ENCODE data around the gene FGF12.

Gene FGF12

GRCh38 chr3:192183109-192183508, 544.2 kb downstream of the FGF12 start:
- Histone ChIP-seq H3K4ac (ENCODE audit: low read length) (no peak overlapping the region), H3K27ac (replicated peaks; ENCODE audit: low read length) (no peak overlapping the region), H2AFZ (ENCODE audit: low read length) (no peak overlapping the region), H3K4me1 (ENCODE audit: control insufficient read depth in 2 of 2, insufficient read depth in 1 of 2, low read depth in 1 of 2, low read length in 2 of 2) (peaks cover 0 to 4% of the 10 kb centered on the region in 2 donors), H3K4me3 (ENCODE audit: low read length in 2 of 2) (no peak overlapping the region), H3K9me3 (replicated peaks in 1 of 2; ENCODE audit: control insufficient read depth in 2 of 2, insufficient read depth in 1 of 2, low read depth in 1 of 2, low read length in 2 of 2) (peaks cover 0 to 1% of the 10 kb centered on the region in 2 donors), H3K36me3 (replicated peaks in 1 of 2; ENCODE audit: control insufficient read depth in 2 of 2, insufficient read depth in 2 of 2, low read length in 2 of 2) (no peaks in the 10 kb centered on the region), H2BK5ac (ENCODE audit: low read length) (no peak overlapping the region), H3K4me2 (ENCODE audit: insufficient read depth, low read length, poor library complexity, severe bottlenecking) (no peak overlapping the region), H2BK12ac (ENCODE audit: low read length) (no peak overlapping the region), H2AK5ac (ENCODE audit: low read depth, low read length) (no peak overlapping the region), H3K14ac (ENCODE audit: low read length) (no peak overlapping the region), H4K91ac (ENCODE audit: low read depth, low read length, poor library complexity) (no peak overlapping the region), H3K79me1 (ENCODE audit: low read depth, low read length) (no peaks in the 10 kb centered on the region), H2BK15ac (ENCODE audit: low read length) (no peak overlapping the region), H3K23ac (ENCODE audit: low read depth, low read length, poor library complexity) (no peak overlapping the region), H3K27me3 (ENCODE audit: control insufficient read depth in 3 of 3, insufficient read depth in 3 of 3, low read depth in 1 of 3, low read length in 3 of 3) (no peaks in the 10 kb centered on the region), H2BK120ac (ENCODE audit: low read depth, low read length) (no peak overlapping the region), H3K18ac (ENCODE audit: low read length) (no peak overlapping the region), H3K9ac (ENCODE audit: low read depth, low read length, poor library complexity) (no peak overlapping the region), H4K8ac (ENCODE audit: low read depth, low read length) (no peak overlapping the region)
- WGBS, 2 donors (ENCODE audit: extremely low coverage in 2 of 2, insufficient read length in 2 of 2, insufficient replicate concordance in 1 of 2): no CpG with 5 or more reads among the region's 3 CpGs
- no peak for DNase-seq (ENCODE audit: low spot score)

DNA sequence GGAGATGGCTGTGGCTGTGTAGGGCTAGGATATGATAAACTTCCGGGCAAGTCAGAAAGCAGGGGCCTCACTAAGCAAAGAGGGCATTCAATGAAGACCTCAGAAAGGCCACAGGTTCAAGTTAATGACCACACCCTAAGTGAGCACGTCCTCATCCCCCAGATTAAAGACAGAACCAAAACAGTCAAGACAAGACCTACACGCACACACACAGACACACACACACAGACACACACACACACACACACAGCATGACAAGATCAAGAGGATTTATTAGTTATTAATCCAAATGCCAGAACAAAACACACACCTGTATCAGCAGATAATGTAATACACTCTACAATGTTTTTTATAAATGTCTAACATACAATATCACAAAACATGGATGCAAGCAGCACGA, 546.2 kb downstream of the FGF12 start:
- Histone ChIP-seq H3K4me3 (ENCODE audit: low read length in 2 of 2) (no peak overlapping the region), H3K18ac (ENCODE audit: low read length) (no peak overlapping the region), H2AK5ac (ENCODE audit: low read depth, low read length) (no peak overlapping the region), H3K27ac (replicated peaks; ENCODE audit: low read length) (no peak overlapping the region), H3K79me1 (ENCODE audit: low read depth, low read length) (no peaks in the 10 kb centered on the region), H4K91ac (ENCODE audit: low read depth, low read length, poor library complexity) (no peak overlapping the region), H3K4ac (ENCODE audit: low read length) (no peak overlapping the region), H3K27me3 (ENCODE audit: control insufficient read depth in 3 of 3, insufficient read depth in 3 of 3, low read depth in 1 of 3, low read length in 3 of 3) (no peaks in the 10 kb centered on the region), H3K4me1 (ENCODE audit: control insufficient read depth in 2 of 2, insufficient read depth in 1 of 2, low read depth in 1 of 2, low read length in 2 of 2) (no peaks in the 10 kb centered on the region), H3K4me2 (ENCODE audit: insufficient read depth, low read length, poor library complexity, severe bottlenecking) (no peak overlapping the region), H2BK5ac (ENCODE audit: low read length) (no peak overlapping the region), H3K9me3 (replicated peaks in 1 of 2; ENCODE audit: control insufficient read depth in 2 of 2, insufficient read depth in 1 of 2, low read depth in 1 of 2, low read length in 2 of 2) (no peaks in the 10 kb centered on the region), H2BK15ac (ENCODE audit: low read length) (no peak overlapping the region), H2BK12ac (ENCODE audit: low read length) (no peak overlapping the region), H2BK120ac (ENCODE audit: low read depth, low read length) (no peak overlapping the region), H3K36me3 (replicated peaks in 1 of 2; ENCODE audit: control insufficient read depth in 2 of 2, insufficient read depth in 2 of 2, low read length in 2 of 2) (no peaks in the 10 kb centered on the region), H4K8ac (ENCODE audit: low read depth, low read length) (no peak overlapping the region), H3K9ac (ENCODE audit: low read depth, low read length, poor library complexity) (no peak overlapping the region), H2AFZ (ENCODE audit: low read length) (no peak overlapping the region), H3K14ac (ENCODE audit: low read length) (no peak overlapping the region), H3K23ac (ENCODE audit: low read depth, low read length, poor library complexity) (no peak overlapping the region)
- WGBS, 2 donors (ENCODE audit: extremely low coverage in 2 of 2, insufficient read length in 2 of 2, insufficient replicate concordance in 1 of 2): no CpG with 5 or more reads among the region's 4 CpGs
- DNase-seq (ENCODE audit: low spot score): no peak

DNA sequence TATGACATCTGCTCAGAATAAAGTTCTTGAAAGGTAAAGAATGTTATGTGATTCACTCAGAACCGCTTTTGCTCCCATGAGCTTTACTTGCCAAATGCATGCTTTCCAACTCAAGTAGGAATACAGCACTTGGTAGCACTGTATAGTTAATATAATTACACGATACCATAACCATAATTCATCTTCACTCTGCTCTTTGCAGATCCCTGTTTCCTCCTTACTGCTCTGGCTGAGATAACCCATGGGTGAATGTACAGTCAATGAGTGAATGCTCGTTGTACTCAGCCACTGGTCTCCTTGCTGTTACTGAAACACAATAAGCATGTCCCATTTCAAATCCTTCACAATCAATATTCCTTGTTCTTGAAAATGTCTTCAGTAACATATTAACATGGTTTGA, 550.0 kb downstream of the FGF12 start:
- H3K9ac ChIP-seq (ENCODE audit: low read depth, low read length, poor library complexity): no peak overlapping the region
- no peak for DNase-seq (ENCODE audit: low spot score)
- H3K23ac ChIP-seq (ENCODE audit: low read depth, low read length, poor library complexity): no peak overlapping the region

DNA sequence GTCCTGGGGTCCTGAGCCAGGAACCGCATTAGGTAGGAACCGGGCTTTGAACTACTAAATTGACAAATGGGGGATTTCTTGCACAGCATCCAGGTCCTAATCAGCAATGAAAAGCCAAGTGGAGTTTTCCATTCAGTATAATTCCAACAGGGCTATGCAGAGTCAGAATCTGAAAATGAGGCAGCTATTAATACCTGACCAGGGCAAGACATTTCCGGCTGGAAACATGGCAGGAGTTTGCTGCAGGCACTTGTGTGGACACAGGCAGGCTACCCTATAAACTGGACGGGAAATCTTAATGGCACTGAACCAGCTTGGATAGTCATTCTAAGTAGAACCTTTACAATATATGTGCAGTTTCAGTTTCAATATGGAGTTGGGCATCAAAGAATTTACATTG, 553.1 kb downstream of the FGF12 start:
- H2AFZ ChIP-seq (ENCODE audit: low read length): no peak overlapping the region
- H3K4me3 ChIP-seq (ENCODE audit: low read length in 2 of 2): no peak overlapping the region
- no peak overlapping the region for H2AK5ac ChIP-seq (ENCODE audit: low read depth, low read length)
- no peak overlapping the region for H3K4me2 ChIP-seq (ENCODE audit: insufficient read depth, low read length, poor library complexity, severe bottlenecking)
- H3K27ac ChIP-seq (replicated peaks; ENCODE audit: low read length): no peak overlapping the region
- H3K36me3 ChIP-seq (replicated peaks in 1 of 2; ENCODE audit: control insufficient read depth in 2 of 2, insufficient read depth in 2 of 2, low read length in 2 of 2): no peaks in the 10 kb centered on the region
- H2BK120ac ChIP-seq (ENCODE audit: low read depth, low read length): no peak overlapping the region
- H3K9me3 ChIP-seq (replicated peaks in 1 of 2; ENCODE audit: control insufficient read depth in 2 of 2, insufficient read depth in 1 of 2, low read depth in 1 of 2, low read length in 2 of 2): no peaks in the 10 kb centered on the region
- H2BK12ac ChIP-seq (ENCODE audit: low read length): no peak overlapping the region
- H3K79me1 ChIP-seq (ENCODE audit: low read depth, low read length): no peaks in the 10 kb centered on the region
- WGBS, 2 donors (ENCODE audit: extremely low coverage in 2 of 2, insufficient read length in 2 of 2, insufficient replicate concordance in 1 of 2): no CpG with 5 or more reads among the region's 4 CpGs
- no peak overlapping the region for H2BK5ac ChIP-seq (ENCODE audit: low read length)
- no peak overlapping the region for H3K23ac ChIP-seq (ENCODE audit: low read depth, low read length, poor library complexity)
- H3K4me1 ChIP-seq (ENCODE audit: control insufficient read depth in 2 of 2, insufficient read depth in 1 of 2, low read depth in 1 of 2, low read length in 2 of 2): peaks cover 1 to 7% of the 10 kb centered on the region in 2 donors
- no peak overlapping the region for H3K9ac ChIP-seq (ENCODE audit: low read depth, low read length, poor library complexity)
- DNase-seq (ENCODE audit: low spot score): no peak
- H3K14ac ChIP-seq (ENCODE audit: low read length): no peak overlapping the region
- H3K27me3 ChIP-seq (ENCODE audit: control insufficient read depth in 3 of 3, insufficient read depth in 3 of 3, low read depth in 1 of 3, low read length in 3 of 3): no peaks in the 10 kb centered on the region
- H2BK15ac ChIP-seq (ENCODE audit: low read length): no peak overlapping the region
- H4K91ac ChIP-seq (ENCODE audit: low read depth, low read length, poor library complexity): no peak overlapping the region
- H3K18ac ChIP-seq (ENCODE audit: low read length): no peak overlapping the region
- H4K8ac ChIP-seq (ENCODE audit: low read depth, low read length): no peak overlapping the region
- no peak overlapping the region for H3K4ac ChIP-seq (ENCODE audit: low read length)

More for the DNA sequence above, 550.0 kb downstream of the FGF12 start:
- no peak overlapping the region for H2BK5ac ChIP-seq (ENCODE audit: low read length)
- H3K18ac ChIP-seq (ENCODE audit: low read length): no peak overlapping the region
- no peak overlapping the region for H3K27ac ChIP-seq (replicated peaks; ENCODE audit: low read length)
- H4K91ac ChIP-seq (ENCODE audit: low read depth, low read length, poor library complexity): no peak overlapping the region
- H3K4ac ChIP-seq (ENCODE audit: low read length): no peak overlapping the region
- no peaks in the 10 kb centered on the region for H3K9me3 ChIP-seq (replicated peaks in 1 of 2; ENCODE audit: control insufficient read depth in 2 of 2, insufficient read depth in 1 of 2, low read depth in 1 of 2, low read length in 2 of 2)
- no peaks in the 10 kb centered on the region for H3K36me3 ChIP-seq (replicated peaks in 1 of 2; ENCODE audit: control insufficient read depth in 2 of 2, insufficient read depth in 2 of 2, low read length in 2 of 2)
- no peaks in the 10 kb centered on the region for H3K4me1 ChIP-seq (ENCODE audit: control insufficient read depth in 2 of 2, insufficient read depth in 1 of 2, low read depth in 1 of 2, low read length in 2 of 2)
- no peak overlapping the region for H2BK120ac ChIP-seq (ENCODE audit: low read depth, low read length)
- no peaks in the 10 kb centered on the region for H3K79me1 ChIP-seq (ENCODE audit: low read depth, low read length)
- no peak overlapping the region for H3K14ac ChIP-seq (ENCODE audit: low read length)
- H2AK5ac ChIP-seq (ENCODE audit: low read depth, low read length): no peak overlapping the region
- no peak overlapping the region for H2AFZ ChIP-seq (ENCODE audit: low read length)
- no peak overlapping the region for H2BK12ac ChIP-seq (ENCODE audit: low read length)
- no peak overlapping the region for H3K4me2 ChIP-seq (ENCODE audit: insufficient read depth, low read length, poor library complexity, severe bottlenecking)
- no CpG with 5 or more reads among the region's 3 CpGs for WGBS, 2 donors (ENCODE audit: extremely low coverage in 2 of 2, insufficient read length in 2 of 2, insufficient replicate concordance in 1 of 2)
- no peaks in the 10 kb centered on the region for H3K27me3 ChIP-seq (ENCODE audit: control insufficient read depth in 3 of 3, insufficient read depth in 3 of 3, low read depth in 1 of 3, low read length in 3 of 3)
- no peak overlapping the region for H4K8ac ChIP-seq (ENCODE audit: low read depth, low read length)
- no peak overlapping the region for H3K4me3 ChIP-seq (ENCODE audit: low read length in 2 of 2)
- no peak overlapping the region for H2BK15ac ChIP-seq (ENCODE audit: low read length)
